ENCODE measurements around the gene IDUA. TPM values are rescaled to one million over a fixed set of nuclear protein-coding genes. Genes with fewer than 3 reads are reported as not detected.
A peak's percentile ranks its signal among the peaks of the same experiment; 100 is the strongest.

The IDUA gene
- total RNA-seq, 1 experiment from 2014 or later: 15.8 TPM

- no peak for DNase-seq (ENCODE audit: low read depth)
Measured at GRCh38 chr4:1015179-1015578, 28.3 kb downstream of the IDUA start.

- no peak for DNase-seq (ENCODE audit: low read depth)
Measured at GRCh38 chr4:1015746-1016145, 28.9 kb downstream of the IDUA start.

GRCh38 chr4:1017211-1017610, 30.4 kb downstream of the IDUA start:
- DNase-seq (ENCODE audit: low read depth): no peak

- DNase-seq (ENCODE audit: low read depth): no peak
Measured at GRCh38 chr4:1017706-1018105, 30.9 kb downstream of the IDUA start.

GRCh38 chr4:1018147-1019020, 31.5 kb downstream of the IDUA start:
- no peak for DNase-seq (ENCODE audit: low read depth)

DNA sequence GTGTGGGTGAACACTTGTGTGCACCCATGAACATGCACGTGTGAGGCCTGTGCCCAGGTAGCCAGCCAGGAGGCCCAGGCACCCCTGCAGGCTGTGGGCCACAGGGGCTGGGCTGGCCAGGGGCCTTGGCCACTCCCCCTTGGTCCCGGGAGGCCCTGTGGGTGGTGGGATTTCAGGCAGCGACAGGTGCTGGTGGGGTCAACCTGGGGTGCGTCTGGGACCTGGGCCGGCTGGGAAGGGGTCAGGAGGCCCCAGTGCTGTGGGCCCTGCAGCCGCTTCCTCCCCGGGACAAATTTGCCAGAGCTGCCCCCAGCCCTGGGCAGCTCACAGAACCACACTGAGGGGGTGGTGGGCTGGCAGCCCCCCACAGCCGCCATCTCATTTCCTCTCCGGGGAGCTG, 32.5 kb downstream of the IDUA start:
- DNase-seq (ENCODE audit: low read depth): no peak

DNA sequence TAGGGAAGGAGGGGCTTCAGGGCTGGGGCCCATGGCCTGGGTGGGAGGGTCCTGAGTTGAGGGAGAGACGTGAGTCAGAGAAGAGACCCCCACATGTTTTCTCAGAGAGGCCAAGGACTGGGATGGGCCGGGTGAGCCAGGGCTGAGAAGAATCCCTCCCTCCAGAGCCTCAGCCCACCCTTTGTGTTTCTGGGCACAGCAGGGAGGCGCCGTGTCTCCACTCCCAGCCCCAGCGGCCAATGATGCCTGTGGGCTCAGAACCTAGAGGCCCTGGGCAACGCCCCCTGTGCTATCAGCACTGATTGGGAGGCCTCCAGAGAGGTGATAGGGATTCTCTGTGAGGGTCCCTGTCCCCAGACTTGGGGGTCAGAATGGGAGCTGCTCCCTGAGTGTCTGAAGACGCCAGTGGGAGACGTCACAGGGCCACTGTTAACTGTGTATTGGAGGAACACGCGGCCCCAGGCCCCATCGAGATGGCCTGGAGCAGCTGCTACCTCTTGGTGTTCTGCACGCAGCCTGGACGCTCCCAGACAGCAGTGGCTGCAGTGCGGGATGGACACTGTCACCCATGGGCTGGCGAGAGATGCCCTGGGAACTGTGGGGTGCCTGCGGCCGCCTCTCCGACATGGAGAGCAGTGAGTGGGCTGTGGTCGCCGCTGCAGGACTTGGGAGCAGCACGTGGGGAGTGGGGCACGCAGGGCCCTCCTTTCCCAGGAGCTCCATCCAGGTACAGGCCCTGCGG, 33.1 kb downstream of the IDUA start:
- DNase-seq (ENCODE audit: low read depth): no peak

GRCh38 chr4:1021386-1022050, 34.7 kb downstream of the IDUA start:
- peak; percentile 61 for DNase-seq (ENCODE audit: low read depth)

DNA sequence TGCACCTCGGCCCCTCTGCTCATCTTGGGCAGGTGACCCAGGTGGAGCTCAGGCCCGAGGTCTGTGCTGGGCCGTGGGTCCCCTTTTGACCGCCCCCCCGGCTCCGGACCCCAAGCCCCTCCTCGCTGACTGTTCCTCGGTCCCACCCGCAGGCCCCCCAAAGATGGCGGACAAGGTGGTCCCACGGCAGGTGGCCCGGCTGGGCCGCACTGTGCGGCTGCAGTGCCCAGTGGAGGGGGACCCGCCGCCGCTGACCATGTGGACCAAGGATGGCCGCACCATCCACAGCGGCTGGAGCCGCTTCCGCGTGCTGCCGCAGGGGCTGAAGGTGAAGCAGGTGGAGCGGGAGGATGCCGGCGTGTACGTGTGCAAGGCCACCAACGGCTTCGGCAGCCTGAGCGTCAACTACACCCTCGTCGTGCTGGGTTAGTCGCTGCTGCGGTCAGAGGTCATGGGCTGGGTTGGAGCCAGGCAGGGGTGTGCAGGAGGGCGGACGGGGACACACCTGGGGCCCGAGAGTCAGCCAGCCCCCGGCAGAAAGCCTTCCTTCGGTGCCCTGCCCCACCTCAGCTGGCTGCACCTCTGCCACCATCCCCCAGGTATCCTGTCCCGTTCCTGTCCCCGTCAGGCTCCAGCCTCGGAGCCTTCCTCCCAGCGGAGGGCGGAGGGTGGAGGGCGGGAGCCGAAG, 35.4 kb downstream of the IDUA start:
- DNase-seq (ENCODE audit: low read depth): no peak

GRCh38 chr4:1022739-1023066, 35.9 kb downstream of the IDUA start:
- no peak for DNase-seq (ENCODE audit: low read depth)

GRCh38 chr4:1023075-1023640, 36.3 kb downstream of the IDUA start:
- DNase-seq (ENCODE audit: low read depth): no peak

DNA sequence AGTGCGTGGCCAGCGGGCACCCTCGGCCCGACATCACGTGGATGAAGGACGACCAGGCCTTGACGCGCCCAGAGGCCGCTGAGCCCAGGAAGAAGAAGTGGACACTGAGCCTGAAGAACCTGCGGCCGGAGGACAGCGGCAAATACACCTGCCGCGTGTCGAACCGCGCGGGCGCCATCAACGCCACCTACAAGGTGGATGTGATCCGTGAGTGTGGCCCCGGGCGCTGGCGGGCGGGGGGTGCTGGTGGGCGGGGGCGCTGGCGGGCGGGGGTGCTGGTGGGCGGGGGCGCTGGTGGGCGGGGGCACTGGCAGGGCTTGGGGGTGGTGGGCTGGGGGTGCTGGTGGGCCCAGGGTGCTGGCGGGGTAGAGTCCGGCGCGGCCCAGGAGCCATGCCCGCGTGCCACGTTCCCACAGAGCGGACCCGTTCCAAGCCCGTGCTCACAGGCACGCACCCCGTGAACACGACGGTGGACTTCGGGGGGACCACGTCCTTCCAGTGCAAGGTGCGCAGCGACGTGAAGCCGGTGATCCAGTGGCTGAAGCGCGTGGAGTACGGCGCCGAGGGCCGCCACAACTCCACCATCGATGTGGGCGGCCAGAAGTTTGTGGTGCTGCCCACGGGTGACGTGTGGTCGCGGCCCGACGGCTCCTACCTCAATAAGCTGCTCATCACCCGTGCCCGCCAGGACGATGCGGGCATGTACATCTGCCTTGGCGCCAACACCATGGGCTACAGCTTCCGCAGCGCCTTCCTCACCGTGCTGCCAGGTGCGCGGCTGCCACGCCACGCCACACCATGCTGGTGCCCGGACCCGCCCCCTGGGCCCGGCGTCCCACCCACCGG, 37.3 kb downstream of the IDUA start:
- no peak for DNase-seq (ENCODE audit: low read depth)

DNA sequence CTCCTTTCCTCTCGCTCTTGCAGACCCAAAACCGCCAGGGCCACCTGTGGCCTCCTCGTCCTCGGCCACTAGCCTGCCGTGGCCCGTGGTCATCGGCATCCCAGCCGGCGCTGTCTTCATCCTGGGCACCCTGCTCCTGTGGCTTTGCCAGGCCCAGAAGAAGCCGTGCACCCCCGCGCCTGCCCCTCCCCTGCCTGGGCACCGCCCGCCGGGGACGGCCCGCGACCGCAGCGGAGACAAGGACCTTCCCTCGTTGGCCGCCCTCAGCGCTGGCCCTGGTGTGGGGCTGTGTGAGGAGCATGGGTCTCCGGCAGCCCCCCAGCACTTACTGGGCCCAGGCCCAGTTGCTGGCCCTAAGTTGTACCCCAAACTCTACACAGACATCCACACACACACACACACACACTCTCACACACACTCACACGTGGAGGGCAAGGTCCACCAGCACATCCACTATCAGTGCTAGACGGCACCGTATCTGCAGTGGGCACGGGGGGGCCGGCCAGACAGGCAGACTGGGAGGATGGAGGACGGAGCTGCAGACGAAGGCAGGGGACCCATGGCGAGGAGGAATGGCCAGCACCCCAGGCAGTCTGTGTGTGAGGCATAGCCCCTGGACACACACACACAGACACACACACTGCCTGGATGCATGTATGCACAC, 38.2 kb downstream of the IDUA start:
- no peak for DNase-seq (ENCODE audit: low read depth)

GRCh38 chr4:1026115-1026514, 39.3 kb downstream of the IDUA start:
- no peak for DNase-seq (ENCODE audit: low read depth)

DNA sequence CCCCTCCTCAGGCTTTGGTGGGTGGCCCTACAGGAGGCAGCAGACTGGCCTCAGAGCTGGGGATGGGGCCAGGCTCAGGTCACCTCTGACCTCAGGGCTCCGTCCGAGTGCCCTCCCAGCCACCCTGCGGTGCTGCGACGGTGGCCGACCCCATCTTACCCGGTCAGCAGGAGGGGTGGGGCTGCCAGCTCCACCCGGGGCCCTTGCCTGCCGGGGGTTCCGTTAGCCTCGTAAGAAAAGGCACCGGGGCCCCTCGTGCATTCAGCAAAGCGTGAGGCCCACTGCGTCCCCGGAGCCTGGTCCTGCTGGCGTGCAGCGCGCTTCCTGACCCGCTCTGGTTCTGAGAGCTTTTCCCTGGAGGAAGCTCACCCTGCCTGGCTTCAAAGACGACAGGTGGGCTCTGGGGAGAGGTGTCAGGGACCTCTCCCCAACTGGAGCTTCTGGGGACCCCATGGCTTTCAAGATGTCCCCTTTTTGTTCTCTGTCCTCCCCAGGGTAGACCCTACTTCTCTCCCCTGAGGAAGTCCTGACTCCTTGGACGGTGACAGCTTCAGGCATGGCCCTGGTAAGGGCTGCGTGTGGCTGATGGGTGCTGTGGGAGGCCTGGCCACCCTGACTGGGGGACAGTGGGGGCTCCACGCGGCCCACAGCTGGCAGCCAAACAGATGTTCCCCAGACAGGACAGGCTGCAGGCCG, 40.5 kb downstream of the IDUA start:
- no peak for DNase-seq (ENCODE audit: low read depth)

- DNase-seq (ENCODE audit: low read depth): no peak
Measured at GRCh38 chr4:1027915-1028238, 41.0 kb downstream of the IDUA start.

- no peak for DNase-seq (ENCODE audit: low read depth)
Measured at GRCh38 chr4:1028574-1029220, 41.9 kb downstream of the IDUA start.

GRCh38 chr4:1029529-1029928, 42.7 kb downstream of the IDUA start:
- no peak for DNase-seq (ENCODE audit: low read depth)

DNA sequence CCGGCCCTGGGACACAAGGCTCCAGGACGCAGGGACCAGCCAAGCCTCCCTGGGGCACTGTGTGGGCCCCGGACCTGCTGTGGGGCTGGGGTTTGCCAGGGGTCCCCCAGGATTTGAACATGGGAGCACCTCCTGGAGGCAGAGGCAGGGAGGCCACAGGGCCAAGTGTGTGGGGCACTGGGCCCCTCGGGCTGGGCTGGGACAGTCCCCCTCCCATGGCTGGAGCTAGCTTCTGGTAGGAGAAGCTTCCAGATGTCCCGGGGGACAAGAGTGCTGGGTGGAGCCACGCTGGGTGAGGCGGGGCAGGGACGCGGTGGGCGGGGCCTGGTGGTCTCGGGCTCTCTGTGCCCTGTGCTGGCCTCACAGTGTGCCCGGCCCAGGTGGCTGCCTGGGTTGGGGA, 43.2 kb downstream of the IDUA start:
- DNase-seq (ENCODE audit: low read depth): no peak

Measured in LHCN-M2 (cell line).